GM21423 (cell line): ENCODE results near the gene TSC1.

Source experiments
- ATAC-seq: cut with Tn5 transposase; IDR thresholded peaks from one replicate; pipeline ENCODE4 v1.9.1; 2021; ENCODE audit warnings: mild to moderate bottlenecking, moderate library complexity; ENCODE audit not compliant: unreplicated experiment

Gene TSC1

GRCh38 chr9:132942541-132943182 lies 1.8 kb downstream of the TSC1 start:
- ATAC-seq: no peak

DNA sequence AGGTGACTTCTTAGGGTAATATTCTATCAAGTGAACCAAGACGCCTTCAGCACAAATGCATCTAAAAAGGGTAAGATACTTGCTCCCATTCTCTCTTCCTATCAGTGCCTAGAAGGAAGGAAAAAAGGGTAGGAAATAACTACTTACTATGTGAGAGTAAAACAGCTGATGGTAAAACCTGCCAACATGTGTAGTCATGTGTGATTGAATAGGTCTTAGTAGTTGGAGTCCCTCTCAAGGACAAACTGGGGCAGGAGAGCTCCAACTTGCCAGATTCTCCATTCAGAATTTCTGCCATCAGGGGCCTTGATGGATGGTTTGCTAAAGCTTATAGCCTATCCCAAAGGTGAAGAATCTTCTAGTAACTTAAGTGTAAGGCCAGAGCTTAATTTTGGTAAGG lies 5.2 kb downstream of the TSC1 start:
- ATAC-seq: no peak

- ATAC-seq: no peak
Observed at GRCh38 chr9:132937463-132937901, 6.9 kb downstream of the TSC1 start.

GRCh38 chr9:132935026-132935425 lies 9.4 kb downstream of the TSC1 start:
- no peak for ATAC-seq

DNA sequence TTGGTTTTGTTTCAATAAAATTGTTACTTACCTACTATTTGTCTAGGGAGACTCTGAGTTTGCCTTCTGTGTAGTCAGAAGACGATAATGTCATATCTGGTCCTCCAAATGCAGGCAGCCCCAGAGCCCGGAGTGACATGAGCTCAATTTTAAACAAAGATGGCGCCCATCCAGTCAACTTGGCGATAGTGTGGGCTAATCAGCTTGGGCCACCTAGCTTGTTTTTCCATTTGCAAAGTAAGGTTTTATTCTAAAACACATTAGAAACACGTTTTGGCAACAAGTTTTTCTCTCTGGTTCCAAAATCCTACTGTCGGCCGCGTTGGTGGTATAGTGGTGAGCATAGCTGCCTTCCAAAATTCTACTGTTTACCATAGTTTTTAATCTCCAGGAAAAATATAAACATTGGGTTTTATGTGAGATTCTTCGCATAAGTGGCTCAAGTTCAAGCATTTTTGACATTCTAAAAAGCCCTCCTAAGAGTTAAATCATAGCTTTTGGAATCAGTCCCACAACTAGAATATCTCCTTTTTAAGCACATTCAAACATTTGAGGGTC lies 13.2 kb downstream of the TSC1 start:
- ATAC-seq: no peak

DNA sequence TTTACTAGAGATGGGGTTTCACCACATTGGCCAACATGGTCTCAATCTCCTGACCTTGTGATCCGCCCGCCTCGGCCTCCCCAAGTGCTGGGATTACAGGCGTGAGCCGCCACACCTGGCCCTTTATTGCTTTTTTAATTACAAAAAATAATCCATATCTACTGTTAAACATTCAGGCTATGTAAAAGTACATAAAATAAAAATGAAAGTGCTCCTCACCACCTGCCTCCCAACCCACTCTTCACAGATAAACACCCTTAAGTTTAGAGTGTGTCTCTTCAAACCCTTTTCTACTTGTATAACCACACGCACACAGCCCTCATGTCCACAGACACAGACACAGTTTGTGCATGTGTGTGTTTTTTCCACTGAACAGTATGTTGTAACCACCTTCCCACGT lies 16.7 kb downstream of the TSC1 start:
- ATAC-seq: no peak

- no peak for ATAC-seq
Observed at GRCh38 chr9:132923346-132923902, 21.0 kb downstream of the TSC1 start.

GRCh38 chr9:132919614-132920268 lies 24.7 kb downstream of the TSC1 start:
- ATAC-seq: no peak

- ATAC-seq: no peak
Observed at GRCh38 chr9:132914924-132915323, 29.5 kb downstream of the TSC1 start.

DNA sequence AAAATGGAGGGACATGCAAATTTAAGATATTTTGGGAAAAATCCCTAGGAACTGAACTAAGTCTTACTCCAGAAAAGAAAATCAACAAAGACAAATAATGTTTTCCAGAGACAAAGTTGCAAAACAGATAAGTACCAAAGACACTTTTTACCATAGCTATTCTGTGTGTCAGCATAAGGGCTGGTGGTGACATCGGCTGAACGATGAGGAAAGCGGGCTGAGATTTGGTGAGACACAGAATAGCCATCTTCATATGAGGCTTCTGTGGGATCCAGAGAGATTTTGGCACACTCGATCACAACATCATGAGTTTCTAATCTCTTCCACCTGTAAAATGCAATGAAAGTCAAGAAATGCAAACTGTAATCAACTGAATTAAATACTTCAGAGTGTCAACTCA lies 32.3 kb downstream of the TSC1 start:
- ATAC-seq: no peak

- no peak for ATAC-seq
Observed at GRCh38 chr9:132910376-132910775, 34.0 kb downstream of the TSC1 start.

DNA sequence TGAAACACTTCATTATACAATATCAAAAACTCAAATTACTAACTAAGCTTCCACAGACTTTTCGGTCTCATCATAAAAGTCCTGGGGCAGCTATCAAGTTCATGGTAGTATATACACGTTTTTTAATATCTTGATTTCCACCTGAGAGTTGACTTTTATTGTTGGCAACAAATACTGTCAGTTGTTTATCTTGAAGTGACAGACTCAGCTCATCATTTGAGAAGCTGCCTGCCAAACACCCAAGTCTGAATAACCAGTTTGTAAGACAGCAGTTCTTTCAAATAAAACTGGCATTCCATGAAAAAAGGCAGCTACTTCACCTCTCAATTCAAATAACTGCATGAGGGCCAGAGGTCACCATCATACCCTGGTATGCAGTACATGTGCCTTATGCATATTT lies 35.1 kb downstream of the TSC1 start:
- ATAC-seq: no peak

DNA sequence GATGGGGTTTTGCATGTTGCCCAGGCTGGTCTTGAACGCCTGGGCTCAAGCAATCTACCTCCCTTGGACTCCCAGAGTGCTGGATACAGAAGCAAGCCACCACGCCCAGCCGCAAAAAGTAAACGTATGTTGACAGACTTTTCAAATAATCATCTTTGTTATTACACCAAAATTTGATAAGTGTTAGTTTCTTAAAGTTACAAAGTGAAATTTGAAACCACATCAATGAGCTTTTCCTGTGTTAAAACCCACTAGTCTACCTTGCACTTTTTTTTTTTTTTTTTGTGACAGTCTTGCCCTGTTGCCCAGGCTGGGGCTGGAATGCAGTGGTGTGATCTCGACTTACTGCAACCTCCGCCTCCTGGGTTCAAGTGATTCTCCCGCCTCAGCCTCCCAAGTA lies 35.8 kb downstream of the TSC1 start:
- ATAC-seq: no peak

DNA sequence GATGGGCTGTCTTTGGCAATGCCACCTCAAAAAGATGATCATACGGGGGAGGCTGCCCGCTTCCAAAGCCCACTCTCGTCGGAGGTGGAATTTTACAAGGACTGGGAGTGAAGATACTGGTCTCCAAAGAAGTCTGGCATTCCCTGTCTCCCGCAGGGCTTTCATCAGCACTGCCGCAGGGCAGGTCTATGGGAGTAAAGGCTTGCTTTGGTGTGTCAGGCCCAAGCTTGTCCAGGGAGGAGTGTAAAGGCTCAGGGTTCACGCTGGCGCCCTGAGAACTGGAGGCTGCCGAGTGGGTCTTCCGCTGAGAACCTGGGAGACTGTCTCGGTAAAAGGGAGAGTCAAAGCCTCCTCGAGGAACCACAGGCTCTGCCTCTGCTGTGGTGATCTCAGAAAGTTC lies 38.7 kb downstream of the TSC1 start:
- no peak for ATAC-seq

DNA sequence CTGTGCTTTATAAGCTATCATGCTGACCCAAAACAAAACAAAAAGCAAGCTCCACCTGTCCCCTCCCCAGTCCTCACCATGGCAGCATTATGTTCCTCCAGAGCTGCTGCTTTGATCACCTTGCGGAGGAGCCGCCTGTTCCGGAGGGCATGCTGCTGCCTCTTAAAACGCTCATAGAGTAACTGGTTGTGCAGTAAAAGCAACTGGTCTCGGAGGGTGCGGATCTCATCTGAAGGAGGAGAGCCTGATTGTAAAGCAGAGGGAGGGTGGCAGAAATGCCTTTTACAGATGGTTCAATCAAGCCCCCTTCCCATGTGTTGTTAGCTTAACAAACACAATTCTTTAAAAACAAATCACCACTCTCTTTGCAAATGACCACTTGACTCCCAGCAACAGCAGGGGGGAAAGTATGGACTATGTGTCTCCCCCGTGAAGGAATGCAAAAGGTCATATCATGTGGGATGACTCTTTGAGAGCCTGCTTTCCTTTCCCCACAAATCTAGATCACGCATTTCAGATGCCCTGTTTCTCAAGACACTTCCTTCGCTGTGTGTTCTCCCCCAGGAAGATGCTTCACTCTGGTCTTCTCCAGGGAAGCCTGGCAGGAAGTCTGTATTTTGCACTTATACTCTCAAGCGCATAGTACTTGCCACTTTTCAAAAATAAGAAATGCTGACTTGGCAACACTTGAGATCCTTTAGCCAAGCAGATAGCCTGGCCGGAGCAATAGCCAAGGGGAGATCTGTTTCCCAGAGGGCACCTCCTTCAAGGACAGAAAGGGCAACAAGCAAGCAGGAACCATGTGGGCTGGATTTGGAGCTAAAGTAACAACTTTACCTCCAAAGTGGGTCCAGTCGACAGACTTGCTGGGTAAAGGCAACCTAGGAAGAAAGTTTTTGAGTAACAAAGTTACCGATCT lies 40.6 kb downstream of the TSC1 start:
- ATAC-seq: no peak

- no peak for ATAC-seq
Observed at GRCh38 chr9:132901858-132902831, 42.3 kb downstream of the TSC1 start.

GRCh38 chr9:132898051-132898450 lies 46.4 kb downstream of the TSC1 start:
- ATAC-seq: no peak

DNA sequence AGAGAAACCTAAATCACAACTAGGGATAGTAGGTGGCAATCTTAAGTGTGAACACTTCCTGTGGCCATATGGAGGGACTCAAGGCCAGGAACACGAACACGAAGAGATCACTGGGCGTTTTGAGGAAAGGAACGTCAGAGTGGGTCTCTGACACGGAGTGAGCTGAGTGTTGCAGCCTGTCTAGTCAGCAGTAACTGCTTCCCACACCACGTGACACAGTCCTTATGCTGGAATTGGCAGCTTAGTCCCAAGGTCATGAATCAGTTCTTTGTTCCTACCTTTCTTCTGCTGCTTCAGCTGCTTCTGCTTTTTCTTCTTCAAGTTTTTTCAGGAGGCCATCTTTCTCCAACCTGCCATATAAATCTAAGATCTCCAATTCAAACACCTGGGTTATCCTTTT lies 47.5 kb downstream of the TSC1 start:
- no peak for ATAC-seq

GRCh38 chr9:132896264-132896663 lies 48.2 kb downstream of the TSC1 start:
- ATAC-seq: no peak
